ENCODE measurements around the gene CAMSAP3.

CAMSAP3 gene

DNA sequence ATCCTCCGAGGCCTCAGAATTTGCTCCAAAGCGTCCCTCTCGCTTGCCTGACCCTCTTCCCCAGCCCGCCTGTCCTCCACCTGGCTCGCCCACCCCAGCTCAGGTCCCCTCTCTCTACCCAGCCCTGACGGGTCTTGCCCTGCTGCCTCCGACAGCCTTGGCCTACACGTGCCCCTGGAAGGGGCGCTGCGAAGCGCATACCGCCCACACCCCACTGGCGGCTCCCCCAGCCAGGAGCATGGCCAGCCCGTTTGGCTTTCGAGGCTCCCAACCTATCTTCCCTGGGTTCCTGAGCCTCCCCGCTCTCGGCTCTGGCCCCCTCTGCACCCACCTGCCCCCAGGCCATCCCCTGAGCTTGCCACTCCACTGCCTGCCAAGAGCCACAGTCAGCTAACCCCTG is 29.1 kb downstream of the CAMSAP3 start:
- no peak overlapping the region for H3K4me3 ChIP-seq (ENCODE audit: low read depth, low read length)
- TF ChIP-seq CTCF (IDR thresholded peaks at IDR 0.05; ENCODE audit: low read depth, low read length, missing control alignments) = no peak
- DNase-seq (ENCODE audit: low read depth) = no peak
- in situ Hi-C loops (cut with HindIII; ENCODE audit: low sequenced_read_pairs) = no loop called here

- in situ Hi-C loops (cut with HindIII; ENCODE audit: low sequenced_read_pairs) = no loop called here
- no peak overlapping the region for H3K4me3 ChIP-seq (ENCODE audit: low read depth, low read length)
- no peak for TF ChIP-seq CTCF (IDR thresholded peaks at IDR 0.05; ENCODE audit: low read depth, low read length, missing control alignments)
- no peak for DNase-seq (ENCODE audit: low read depth)
These were observed 30.2 kb downstream of the CAMSAP3 start for GRCh38 chr19:7625763-7626372.

GRCh38 chr19:7627166-7627565 is 31.5 kb downstream of the CAMSAP3 start:
- no peak overlapping the region for H3K4me3 ChIP-seq (ENCODE audit: low read depth, low read length)
- in situ Hi-C loops (cut with HindIII; ENCODE audit: low sequenced_read_pairs) = no loop called here
- no peak for DNase-seq (ENCODE audit: low read depth)
- TF ChIP-seq CTCF (IDR thresholded peaks at IDR 0.05; ENCODE audit: low read depth, low read length, missing control alignments) = no peak

GRCh38 chr19:7628589-7629311 is 33.1 kb downstream of the CAMSAP3 start:
- in situ Hi-C loops (cut with HindIII; ENCODE audit: low sequenced_read_pairs) = no loop called here
- no peak for TF ChIP-seq CTCF (IDR thresholded peaks at IDR 0.05; ENCODE audit: low read depth, low read length, missing control alignments)
- peak overlapping the region; percentile 70 for H3K4me3 ChIP-seq (ENCODE audit: low read depth, low read length)
- no peak for DNase-seq (ENCODE audit: low read depth)

- TF ChIP-seq CTCF (IDR thresholded peaks at IDR 0.05; ENCODE audit: low read depth, low read length, missing control alignments) = no peak
- peak within 1 kb of the TSS; percentile 70 for H3K4me3 ChIP-seq (ENCODE audit: low read depth, low read length)
- in situ Hi-C loops (cut with HindIII; ENCODE audit: low sequenced_read_pairs) = no loop called here
- peak; percentile 98 for DNase-seq (ENCODE audit: low read depth)
These were observed 33.8 kb downstream of the CAMSAP3 start, which contains the start of the genes PET100 and XAB2 for GRCh38 chr19:7629347-7630054. Gene PET100 (plus strand): TSS chr19:7629793. CDS start chr19:7629834, 41 bp downstream. Gene XAB2 (minus strand): TSS chr19:7629545. CDS start chr19:7629527, 18 bp downstream.

DNA sequence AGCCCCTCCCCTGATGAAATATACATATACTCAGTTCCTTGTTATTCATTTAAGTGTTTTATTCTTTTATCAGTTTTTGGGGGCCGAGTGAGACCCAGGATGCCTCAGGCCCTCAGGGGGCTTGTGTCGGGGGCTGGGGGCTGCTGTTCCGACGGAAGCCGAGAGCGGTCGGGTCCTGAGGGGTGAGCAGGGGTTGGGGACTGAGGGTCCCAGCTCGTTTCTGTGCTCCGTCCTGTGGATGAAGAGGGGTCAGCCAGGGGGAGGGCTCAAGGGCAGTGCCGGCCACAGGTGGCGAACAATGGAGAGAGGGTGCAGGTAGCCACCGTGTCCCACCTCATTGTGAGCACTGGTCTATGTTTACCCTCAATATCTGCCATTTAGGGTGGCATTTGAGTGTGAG is 35.9 kb downstream of the CAMSAP3 start:
- no peak for TF ChIP-seq CTCF (IDR thresholded peaks at IDR 0.05; ENCODE audit: low read depth, low read length, missing control alignments)
- H3K4me3 ChIP-seq (ENCODE audit: low read depth, low read length) = no peak overlapping the region
- DNase-seq (ENCODE audit: low read depth) = no peak
- in situ Hi-C loops (cut with HindIII; ENCODE audit: low sequenced_read_pairs) = no loop called here
